ENCODE results near the gene SURF4. TPM values are rescaled to one million over a fixed set of nuclear protein-coding genes. Genes with fewer than 3 reads are reported as not detected.

SURF4 gene
- total and polyA plus RNA-seq, 2 of the 13 experiments (the other 11 are each of a cell fraction or from before 2014, with no cell fraction given) = 220 to 265 TPM

DNA sequence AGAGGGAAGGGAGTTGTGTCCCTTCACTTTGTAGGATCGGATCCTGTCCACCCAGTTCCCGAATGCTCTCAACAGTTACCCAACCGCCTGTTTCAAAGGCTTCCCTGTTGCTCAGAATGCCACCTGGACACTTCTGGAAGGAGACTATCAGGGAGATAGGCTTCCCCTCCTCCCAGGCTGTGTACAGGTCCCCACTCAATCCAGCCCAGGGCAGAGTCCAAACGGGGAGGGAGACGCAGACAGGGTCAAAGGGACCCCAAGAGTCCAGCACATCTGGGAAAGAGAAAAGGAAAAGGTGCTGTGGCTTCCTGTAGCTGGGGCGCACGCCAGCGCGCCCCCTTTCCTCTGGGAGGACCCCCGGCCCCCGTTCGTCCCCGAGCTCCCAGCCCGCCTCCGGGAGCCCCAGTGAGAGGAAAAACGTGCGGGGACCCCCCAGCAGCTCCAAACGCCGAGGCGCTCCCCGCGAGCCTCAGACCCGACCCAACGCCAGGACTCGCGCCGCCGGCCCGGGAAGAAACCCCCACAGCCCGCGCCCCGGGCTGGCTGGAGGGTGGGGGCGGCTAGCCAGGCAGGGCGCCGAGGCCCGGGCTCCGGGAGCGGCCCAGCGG lies 640 bp downstream of the SURF4 start (continued):
- TF ChIP-seq, protein P1, sequence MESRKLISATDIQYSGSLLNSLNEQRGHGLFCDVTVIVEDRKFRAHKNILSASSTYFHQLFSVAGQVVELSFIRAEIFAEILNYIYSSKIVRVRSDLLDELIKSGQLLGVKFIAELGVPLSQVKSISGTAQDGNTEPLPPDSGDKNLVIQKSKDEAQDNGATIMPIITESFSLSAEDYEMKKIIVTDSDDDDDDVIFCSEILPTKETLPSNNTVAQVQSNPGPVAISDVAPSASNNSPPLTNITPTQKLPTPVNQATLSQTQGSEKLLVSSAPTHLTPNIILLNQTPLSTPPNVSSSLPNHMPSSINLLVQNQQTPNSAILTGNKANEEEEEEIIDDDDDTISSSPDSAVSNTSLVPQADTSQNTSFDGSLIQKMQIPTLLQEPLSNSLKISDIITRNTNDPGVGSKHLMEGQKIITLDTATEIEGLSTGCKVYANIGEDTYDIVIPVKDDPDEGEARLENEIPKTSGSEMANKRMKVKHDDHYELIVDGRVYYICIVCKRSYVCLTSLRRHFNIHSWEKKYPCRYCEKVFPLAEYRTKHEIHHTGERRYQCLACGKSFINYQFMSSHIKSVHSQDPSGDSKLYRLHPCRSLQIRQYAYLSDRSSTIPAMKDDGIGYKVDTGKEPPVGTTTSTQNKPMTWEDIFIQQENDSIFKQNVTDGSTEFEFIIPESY (CRISPR knock-in tag; IDR thresholded peaks at IDR 0.05) = no peak
- TF ChIP-seq ZNF333 (CRISPR knock-in tag; IDR thresholded peaks at IDR 0.05; ENCODE audit: borderline replicate concordance) (no peak), RFXAP (CRISPR knock-in tag; IDR thresholded peaks at IDR 0.05; ENCODE audit: borderline replicate concordance) (no peak), ZZZ3 (CRISPR knock-in tag; IDR thresholded peaks at IDR 0.05; ENCODE audit: borderline replicate concordance) (no peak), ATF4 (CRISPR knock-in tag; IDR thresholded peaks at IDR 0.05) (no peak), ZNF549 (CRISPR knock-in tag; IDR thresholded peaks at IDR 0.05) (no peak), ZNF652 (CRISPR knock-in tag; IDR thresholded peaks at IDR 0.05; ENCODE audit: borderline replicate concordance, low read depth) (no peak), ZNF589 (CRISPR knock-in tag; conservative IDR thresholded peaks at IDR 0.05) (no peak), TCF7L2 (IDR thresholded peaks at IDR 0.05; ENCODE audit: low read depth, low read length) (no peak)
- TF ChIP-seq, protein P2, sequence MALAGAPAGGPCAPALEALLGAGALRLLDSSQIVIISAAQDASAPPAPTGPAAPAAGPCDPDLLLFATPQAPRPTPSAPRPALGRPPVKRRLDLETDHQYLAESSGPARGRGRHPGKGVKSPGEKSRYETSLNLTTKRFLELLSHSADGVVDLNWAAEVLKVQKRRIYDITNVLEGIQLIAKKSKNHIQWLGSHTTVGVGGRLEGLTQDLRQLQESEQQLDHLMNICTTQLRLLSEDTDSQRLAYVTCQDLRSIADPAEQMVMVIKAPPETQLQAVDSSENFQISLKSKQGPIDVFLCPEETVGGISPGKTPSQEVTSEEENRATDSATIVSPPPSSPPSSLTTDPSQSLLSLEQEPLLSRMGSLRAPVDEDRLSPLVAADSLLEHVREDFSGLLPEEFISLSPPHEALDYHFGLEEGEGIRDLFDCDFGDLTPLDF (CRISPR knock-in tag; IDR thresholded peaks at IDR 0.05) = no peak
- TF ChIP-seq, protein P3, sequence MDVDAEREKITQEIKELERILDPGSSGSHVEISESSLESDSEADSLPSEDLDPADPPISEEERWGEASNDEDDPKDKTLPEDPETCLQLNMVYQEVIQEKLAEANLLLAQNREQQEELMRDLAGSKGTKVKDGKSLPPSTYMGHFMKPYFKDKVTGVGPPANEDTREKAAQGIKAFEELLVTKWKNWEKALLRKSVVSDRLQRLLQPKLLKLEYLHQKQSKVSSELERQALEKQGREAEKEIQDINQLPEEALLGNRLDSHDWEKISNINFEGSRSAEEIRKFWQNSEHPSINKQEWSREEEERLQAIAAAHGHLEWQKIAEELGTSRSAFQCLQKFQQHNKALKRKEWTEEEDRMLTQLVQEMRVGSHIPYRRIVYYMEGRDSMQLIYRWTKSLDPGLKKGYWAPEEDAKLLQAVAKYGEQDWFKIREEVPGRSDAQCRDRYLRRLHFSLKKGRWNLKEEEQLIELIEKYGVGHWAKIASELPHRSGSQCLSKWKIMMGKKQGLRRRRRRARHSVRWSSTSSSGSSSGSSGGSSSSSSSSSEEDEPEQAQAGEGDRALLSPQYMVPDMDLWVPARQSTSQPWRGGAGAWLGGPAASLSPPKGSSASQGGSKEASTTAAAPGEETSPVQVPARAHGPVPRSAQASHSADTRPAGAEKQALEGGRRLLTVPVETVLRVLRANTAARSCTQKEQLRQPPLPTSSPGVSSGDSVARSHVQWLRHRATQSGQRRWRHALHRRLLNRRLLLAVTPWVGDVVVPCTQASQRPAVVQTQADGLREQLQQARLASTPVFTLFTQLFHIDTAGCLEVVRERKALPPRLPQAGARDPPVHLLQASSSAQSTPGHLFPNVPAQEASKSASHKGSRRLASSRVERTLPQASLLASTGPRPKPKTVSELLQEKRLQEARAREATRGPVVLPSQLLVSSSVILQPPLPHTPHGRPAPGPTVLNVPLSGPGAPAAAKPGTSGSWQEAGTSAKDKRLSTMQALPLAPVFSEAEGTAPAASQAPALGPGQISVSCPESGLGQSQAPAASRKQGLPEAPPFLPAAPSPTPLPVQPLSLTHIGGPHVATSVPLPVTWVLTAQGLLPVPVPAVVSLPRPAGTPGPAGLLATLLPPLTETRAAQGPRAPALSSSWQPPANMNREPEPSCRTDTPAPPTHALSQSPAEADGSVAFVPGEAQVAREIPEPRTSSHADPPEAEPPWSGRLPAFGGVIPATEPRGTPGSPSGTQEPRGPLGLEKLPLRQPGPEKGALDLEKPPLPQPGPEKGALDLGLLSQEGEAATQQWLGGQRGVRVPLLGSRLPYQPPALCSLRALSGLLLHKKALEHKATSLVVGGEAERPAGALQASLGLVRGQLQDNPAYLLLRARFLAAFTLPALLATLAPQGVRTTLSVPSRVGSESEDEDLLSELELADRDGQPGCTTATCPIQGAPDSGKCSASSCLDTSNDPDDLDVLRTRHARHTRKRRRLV (CRISPR knock-in tag; IDR thresholded peaks at IDR 0.05) = no peak
- TF ChIP-seq, protein P4, sequence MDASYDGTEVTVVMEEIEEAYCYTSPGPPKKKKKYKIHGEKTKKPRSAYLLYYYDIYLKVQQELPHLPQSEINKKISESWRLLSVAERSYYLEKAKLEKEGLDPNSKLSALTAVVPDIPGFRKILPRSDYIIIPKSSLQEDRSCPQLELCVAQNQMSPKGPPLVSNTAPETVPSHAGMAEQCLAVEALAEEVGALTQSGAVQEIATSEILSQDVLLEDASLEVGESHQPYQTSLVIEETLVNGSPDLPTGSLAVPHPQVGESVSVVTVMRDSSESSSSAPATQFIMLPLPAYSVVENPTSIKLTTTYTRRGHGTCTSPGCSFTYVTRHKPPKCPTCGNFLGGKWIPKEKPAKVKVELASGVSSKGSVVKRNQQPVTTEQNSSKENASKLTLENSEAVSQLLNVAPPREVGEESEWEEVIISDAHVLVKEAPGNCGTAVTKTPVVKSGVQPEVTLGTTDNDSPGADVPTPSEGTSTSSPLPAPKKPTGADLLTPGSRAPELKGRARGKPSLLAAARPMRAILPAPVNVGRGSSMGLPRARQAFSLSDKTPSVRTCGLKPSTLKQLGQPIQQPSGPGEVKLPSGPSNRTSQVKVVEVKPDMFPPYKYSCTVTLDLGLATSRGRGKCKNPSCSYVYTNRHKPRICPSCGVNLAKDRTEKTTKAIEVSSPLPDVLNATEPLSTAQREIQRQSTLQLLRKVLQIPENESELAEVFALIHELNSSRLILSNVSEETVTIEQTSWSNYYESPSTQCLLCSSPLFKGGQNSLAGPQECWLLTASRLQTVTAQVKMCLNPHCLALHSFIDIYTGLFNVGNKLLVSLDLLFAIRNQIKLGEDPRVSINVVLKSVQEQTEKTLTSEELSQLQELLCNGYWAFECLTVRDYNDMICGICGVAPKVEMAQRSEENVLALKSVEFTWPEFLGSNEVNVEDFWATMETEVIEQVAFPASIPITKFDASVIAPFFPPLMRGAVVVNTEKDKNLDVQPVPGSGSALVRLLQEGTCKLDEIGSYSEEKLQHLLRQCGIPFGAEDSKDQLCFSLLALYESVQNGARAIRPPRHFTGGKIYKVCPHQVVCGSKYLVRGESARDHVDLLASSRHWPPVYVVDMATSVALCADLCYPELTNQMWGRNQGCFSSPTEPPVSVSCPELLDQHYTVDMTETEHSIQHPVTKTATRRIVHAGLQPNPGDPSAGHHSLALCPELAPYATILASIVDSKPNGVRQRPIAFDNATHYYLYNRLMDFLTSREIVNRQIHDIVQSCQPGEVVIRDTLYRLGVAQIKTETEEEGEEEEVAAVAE (CRISPR knock-in tag; IDR thresholded peaks at IDR 0.05; ENCODE audit: borderline replicate concordance) = no peak
